ENCODE data around the gene LAMB3.

LAMB3 gene

DNA sequence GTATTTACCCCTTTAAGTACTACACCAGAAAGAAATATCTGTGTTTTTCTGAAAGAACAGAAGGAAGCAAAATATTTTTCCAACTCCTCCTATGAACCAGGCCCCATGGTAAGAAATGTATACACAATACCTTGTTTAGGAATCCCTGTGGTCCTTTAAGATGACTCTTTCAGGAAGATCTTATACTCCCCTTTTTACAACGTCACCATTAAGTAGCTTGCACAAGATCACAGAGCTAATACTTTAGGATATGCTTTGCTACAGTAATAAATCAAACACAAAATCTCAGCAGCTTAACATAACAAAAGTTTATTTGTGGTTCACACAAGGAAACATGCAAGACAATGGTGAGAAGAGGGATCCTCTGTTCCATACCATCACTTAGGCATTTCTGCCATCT is 8.8 kb upstream of the LAMB3 start:
- no peak for DNase-seq (ENCODE audit: low read depth)

GRCh38 chr1:209659909-209660308 is 7.7 kb upstream of the LAMB3 start:
- no peak for DNase-seq (ENCODE audit: low read depth)

DNA sequence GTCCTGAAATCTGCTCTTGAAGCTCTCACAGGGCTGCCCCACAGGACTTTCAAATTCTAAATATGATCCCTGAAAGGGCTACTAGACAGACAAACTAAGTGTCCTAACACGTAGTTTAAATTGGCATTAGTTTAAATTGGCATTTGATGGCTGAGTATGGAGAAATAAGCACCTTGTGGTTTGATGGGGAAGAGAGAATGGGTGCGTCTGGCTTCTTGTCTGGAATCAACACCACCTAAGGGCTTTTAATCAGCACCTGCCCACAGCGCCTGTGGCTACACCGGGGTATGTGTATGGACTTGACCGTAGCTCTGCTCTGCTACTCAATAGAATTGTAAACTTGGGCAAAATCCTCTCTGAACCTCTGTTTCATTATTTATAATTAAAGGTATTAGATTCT is 5.7 kb upstream of the LAMB3 start:
- DNase-seq (ENCODE audit: low read depth), result no peak

DNA sequence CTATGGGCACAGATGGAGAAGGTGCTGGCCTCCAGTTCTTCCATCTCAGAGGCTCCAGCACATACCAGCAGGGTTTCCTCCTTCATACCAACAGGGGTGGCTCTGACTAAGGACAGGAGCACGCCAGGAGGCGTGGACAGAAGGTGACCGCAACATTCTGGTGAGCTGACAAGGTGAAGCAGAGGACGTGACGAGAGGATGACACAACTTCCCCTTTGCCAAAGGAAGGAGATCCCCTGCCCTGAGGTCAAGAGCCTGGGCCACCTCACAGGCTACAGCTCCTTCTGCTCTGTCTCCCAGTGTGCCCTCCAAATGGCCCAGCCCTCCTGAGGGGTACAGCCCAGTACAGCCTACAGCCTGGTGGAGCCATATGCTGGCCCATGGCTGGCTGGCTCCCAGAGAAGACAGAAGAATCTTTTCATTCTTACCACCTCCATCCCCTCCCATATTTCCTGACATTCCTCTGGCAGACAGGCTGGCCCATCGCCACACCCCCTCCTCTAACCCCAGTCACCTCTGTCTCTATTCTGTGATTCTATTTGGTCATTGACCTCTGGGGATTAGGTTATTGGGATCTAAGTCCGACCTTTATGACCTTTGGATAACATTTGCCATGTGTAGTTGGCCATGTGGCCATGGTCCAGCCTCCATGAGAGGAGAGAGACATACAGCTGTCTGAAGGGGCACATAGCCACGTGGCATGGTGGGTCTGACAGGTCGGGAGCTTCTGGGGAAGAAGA is 5.1 kb upstream of the LAMB3 start:
- no peak for DNase-seq (ENCODE audit: low read depth)

DNA sequence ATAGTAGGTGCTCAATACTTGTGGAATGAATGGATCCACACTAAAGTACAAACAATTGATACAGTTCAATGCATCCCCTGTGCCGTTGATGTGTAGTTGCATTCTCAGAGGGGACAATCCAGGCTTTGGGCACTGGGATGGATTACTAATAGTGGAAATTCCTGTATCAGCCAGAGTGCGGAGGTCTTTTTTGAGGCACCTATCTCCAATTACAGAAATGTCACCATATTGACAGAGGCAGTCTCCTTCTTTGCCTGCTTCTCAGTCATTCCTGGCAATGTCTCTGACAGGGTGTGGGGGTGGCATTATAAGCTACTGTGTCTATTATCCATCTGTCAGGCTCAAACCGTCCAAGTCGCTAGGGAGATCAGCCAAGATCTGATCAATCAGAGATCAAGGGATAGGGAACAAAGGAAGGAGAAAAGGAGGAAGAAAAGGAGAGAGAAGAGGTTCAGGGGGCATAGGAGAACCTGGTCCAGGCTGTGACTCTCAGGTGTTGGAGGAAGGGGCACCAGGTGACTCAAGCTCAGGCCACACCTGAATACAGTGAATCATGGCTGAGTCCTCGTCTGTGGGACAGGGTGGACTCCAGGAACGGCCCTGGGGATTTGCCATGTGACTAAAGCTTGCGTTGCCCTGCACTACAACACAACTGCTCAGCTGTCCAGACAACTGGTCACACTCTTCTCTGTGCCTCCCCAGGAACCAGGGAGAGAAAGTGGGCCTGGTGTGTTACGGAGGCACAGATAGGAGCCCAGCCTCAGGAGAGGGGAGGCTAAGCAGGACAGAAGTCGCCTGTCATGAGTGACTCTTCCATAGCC is 3.4 kb upstream of the LAMB3 start:
- DNase-seq (ENCODE audit: low read depth), result no peak

GRCh38 chr1:209653915-209654351 is 1.7 kb upstream of the LAMB3 start:
- DNase-seq (ENCODE audit: low read depth), result no peak

DNA sequence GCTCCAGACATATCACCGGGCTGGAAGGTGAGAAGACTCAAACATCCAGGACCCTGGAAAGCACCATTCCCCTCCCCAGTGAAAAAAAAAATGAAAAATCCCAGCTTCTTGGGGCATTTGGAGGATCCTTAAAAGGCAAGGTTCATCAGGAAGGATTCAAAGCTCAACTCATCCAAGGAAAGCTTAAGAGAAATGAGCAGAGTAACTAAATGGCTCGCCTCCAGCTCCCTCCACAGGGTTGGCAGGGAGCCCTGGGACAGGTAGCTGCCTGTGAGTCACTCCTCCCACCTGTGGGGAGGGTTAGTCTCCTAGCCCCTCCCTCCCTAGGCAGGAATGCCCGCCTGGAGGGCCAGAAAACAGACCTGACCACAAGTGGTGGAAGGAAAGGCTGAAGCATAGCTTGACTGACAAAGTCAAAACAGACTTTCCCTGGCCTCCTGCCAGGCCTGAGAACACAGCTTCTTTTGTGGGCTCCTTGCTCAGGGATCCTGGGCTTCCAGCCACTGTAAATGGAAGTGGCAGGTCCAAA is 712 bp upstream of the LAMB3 start:
- DNase-seq (ENCODE audit: low read depth), result no peak

DNA sequence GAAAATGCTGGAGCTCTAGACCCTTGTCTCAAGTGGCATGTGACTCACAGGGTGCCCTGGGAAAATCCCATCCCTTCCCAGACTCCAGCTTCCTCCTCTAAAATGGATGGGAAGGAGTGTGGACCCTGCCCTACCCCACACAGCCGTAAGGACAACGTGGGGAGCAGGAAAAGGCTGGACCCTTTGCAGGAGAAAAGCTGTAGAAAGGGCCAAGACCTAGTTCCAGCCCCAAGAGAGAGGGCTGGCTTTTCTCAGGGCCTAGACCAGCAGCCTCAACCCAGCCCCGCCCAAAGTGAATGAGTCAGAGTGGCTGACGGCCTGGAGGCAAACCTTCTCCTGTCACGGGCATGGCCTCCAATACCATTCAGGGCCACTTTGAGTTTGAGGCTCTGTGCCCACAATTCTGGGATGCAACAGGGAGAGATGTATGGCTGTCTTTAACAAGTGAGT is 1.1 kb downstream of the LAMB3 start:
- DNase-seq (ENCODE audit: low read depth), result peak; percentile 55

DNA sequence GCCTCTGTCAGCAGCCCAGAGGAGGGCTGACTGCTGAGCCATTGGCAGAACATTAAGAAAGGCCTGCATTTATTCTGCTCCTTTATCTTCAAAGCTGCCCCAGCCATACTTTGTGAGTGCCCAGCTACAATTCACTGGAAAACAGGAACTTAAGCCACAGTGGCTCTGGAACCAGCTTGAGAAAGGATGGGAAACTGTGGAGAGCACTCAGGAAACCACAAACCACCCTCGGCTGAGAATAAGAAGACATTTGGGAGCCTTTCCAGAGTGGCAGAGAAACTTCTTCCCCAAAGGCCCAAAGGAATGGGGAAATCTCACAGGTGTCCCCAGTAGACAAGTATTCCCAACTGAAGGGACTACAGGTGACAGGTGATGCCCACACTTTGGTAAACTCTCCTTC is 1.8 kb downstream of the LAMB3 start:
- DNase-seq (ENCODE audit: low read depth), result no peak

- peak; percentile 86 for DNase-seq (ENCODE audit: low read depth)
These were observed 3.1 kb downstream of the LAMB3 start for GRCh38 chr1:209648931-209649776.

- DNase-seq (ENCODE audit: low read depth), result no peak
These were observed 3.9 kb downstream of the LAMB3 start for GRCh38 chr1:209648346-209648745.

- DNase-seq (ENCODE audit: low read depth), result no peak
These were observed 5.1 kb downstream of the LAMB3 start for GRCh38 chr1:209647156-209647555.

DNA sequence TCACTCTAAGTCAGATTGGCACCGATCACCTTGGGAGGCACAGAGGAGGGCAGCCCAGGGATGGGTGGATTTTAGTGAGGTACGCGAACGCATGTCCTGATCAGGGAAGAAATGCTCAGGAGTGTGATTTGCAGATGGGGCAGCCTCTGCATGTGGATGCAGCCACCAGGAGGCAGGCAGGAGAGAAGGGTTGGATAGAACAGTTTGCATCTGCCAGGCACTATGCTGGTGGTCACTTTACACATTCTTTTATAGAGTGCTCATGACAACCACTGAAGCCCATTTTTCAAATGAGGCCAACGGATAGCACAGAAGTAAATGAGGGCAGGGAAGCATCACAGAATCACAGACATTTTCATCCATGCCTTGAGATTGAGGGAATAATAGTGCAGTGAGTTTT is 5.7 kb downstream of the LAMB3 start:
- DNase-seq (ENCODE audit: low read depth), result no peak

DNA sequence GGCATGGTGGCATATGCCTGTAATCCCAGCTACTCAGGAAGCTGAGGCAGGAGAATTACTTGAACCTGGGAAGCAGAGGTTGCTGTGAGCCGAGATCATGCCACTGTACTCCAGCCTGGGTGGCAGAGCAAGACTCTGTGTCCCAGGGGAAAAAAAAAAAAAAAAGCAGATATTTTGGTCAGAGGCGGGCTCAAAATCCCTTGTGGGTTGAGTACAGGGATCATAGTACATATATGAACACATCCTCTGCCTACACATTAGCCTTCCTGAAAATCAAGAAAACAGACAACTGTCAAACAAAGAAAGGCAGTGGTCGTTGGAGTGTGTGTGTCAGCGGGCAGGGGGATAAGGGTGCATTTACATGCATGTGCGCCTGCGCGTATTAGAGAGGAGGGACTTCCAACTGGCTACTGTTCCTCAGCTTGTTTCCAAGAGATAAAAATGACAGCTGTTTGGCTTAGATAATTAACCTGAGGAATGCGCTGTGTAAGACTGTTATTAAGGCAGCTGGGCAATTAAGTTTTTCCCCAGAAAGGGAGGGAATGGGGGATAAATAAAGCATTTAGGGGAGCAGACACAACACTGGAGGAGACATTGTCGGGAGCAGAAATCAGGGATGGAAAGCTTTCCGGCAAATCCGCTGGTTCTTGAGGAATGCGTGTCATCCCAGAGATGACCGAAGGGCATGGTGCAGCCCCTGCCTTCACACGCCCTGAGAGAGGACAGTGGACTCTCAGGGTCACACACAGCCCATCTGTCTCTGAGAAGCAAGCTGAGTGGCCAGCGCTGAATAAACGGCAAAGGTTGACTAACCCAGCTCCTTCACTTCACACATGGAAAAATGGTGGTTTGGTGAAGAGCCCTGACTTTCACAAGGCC is 6.4 kb downstream of the LAMB3 start:
- DNase-seq (ENCODE audit: low read depth), result no peak

DNA sequence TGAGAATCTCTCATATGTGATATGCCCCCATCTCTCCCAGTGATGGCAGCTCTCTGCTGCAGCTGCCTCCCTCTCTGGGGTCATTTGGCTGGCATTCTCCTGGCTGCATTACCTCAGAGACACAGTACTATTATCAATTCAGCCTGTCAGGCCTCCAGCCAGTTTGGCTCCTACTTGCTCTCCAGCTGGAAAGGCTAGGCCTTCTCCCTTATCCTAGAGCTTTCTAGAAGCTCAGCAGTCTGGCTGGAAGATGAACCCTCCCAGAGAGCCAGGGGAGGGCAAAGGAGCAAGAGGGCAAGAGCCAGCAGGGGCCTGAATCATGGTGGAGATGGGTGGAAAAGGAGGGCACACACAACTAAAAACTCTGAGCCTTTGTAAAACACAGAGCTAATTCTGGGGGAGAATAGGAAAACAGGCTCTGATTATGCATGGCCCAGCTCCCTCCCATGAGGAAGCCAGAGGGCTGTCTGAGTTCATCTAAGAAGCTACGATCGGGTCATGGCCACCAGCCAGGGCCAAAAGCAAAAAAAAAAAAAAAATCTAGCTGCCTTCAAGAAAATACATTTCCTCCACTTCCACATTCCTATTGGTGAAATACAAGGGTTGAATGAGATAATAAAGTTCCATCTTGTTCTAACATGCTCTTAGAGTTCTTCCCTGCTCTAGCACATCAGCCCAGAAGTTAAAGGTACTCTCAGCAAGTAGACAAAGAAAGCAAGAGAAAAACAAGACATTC is 8.8 kb downstream of the LAMB3 start:
- DNase-seq (ENCODE audit: low read depth), result no peak

DNA sequence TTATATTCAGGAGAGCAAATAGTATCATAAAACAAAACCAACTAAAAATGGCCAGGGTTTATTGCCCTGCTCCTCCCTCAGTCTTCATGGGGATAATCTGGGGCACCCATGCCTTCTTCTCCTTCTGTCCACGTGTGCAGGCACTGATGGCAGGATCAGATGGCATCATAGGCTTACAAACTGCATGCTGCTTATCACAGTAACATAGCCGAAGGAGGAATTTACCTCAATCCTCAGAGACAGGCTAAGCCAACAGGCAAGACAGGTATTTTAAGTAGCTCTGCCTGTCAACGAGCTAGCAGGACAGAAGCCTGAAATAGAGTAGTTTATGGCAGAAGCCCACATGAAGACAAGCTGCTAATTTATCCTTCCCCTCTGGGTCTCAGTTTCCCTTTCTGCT is 9.4 kb downstream of the LAMB3 start:
- DNase-seq (ENCODE audit: low read depth), result no peak

GRCh38 chr1:209641832-209642172 is 10.4 kb downstream of the LAMB3 start:
- DNase-seq (ENCODE audit: low read depth), result no peak

DNA sequence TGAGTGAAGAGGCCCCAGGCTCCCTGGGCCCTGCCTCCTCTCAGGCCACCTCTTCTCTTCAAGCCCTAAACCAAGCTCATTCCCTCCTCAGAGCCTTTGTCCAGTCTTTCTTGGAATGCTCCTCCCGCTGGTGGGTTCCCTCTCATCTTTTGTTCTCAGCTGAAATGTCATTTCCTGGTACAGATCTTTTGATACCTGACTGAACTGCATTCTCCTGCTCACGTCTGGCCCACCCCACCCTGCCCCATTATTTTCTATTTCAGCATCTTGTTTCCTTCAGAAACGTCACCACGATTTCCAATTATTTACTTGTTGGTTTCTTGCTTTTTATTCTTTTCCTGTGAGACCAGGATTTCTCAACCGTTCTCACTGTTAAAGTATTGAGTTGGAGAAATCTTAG is 16.4 kb downstream of the LAMB3 start:
- no peak for DNase-seq (ENCODE audit: low read depth)

DNA sequence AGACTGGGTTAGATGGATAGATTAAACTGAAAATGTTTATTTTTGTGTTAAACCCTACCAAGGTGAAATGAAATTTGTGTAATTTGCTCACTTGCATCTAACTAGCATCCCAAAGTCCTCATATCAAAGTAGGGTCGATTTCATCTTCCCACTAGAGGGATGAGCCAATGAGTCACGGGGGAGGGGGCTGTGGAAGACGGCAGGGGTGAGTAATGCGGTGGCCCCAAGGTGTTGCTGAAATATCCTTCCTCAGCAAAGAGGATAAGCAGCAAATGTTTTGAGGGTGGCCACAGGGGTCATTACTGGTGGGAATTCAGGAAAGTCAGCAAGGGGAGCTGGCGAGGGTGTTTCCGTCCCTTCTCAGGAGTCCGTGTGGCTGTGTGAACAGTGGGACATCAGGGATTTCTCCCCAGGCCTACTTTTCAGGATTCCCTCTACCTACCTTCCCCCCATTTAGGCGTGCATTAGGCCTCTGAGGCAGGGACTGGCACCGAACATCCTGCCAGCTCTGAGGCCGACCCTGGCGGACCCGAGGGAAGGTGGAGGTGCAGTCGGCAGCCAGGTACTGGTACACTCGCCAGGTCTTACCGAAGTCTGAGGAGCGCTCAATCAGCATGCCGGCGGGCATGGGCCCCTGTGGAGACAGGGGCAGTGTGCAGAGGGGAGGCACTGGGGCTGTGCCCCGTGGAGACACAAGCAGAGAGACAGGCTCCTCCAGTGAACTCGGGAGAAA is 18.1 kb downstream of the LAMB3 start:
- DNase-seq (ENCODE audit: low read depth), result no peak
